ENCODE results near the gene LCN15.

DNA sequence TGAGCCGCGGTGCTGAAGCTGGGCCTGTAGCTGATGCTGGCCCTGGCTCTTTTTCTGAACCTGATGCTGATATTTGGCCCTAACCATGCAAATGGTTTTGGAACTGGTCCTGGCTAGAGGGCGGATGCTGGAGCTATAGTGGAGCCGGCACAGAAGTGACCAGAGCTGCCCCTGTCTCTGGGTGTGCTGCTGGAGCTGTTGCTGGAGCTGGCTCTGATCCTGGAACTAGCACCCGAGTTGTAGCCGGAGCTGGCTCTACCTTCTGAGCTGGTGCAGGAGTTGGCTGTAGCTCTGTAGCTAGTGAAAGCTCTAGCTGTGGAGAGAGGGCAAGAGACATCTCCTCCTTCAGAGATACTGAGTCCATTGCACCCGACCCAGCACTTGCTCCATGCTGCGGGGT, 34.4 kb downstream of the LCN15 start:
- no peak for TF ChIP-seq MAX (IDR thresholded peaks at IDR 0.05)
- TF ChIP-seq, protein P1, sequence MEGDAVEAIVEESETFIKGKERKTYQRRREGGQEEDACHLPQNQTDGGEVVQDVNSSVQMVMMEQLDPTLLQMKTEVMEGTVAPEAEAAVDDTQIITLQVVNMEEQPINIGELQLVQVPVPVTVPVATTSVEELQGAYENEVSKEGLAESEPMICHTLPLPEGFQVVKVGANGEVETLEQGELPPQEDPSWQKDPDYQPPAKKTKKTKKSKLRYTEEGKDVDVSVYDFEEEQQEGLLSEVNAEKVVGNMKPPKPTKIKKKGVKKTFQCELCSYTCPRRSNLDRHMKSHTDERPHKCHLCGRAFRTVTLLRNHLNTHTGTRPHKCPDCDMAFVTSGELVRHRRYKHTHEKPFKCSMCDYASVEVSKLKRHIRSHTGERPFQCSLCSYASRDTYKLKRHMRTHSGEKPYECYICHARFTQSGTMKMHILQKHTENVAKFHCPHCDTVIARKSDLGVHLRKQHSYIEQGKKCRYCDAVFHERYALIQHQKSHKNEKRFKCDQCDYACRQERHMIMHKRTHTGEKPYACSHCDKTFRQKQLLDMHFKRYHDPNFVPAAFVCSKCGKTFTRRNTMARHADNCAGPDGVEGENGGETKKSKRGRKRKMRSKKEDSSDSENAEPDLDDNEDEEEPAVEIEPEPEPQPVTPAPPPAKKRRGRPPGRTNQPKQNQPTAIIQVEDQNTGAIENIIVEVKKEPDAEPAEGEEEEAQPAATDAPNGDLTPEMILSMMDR (IDR thresholded peaks at IDR 0.05; ENCODE audit: low read depth, low read length, missing input control), result no peak

All from liver (tissue), 2 donors.